HepG2 (cell line): ENCODE data around the gene ERBB3. TPM values are rescaled to one million over a fixed set of nuclear protein-coding genes. Genes with fewer than 3 reads are reported as not detected.

ENCODE experiments used
- AGO2 ChIP-seq: fragments of 200-400 bp; formaldehyde crosslinking; optimal IDR thresholded peaks from 2 replicates; pipeline ENCODE3; 2017; ENCODE audit warnings: mild to moderate bottlenecking, low read depth, low read length, moderate library complexity
- CCDC6 ChIP-seq: sonication (generic); formaldehyde crosslinking; IDR thresholded peaks from 2 replicates; pipeline ENCODE4 v1.8.1; 2022; ENCODE audit warnings: mild to moderate bottlenecking, missing genetic modification reagents, moderate library complexity
- CREM ChIP-seq, 2 experiments: sonication (generic) in 1 of 2; formaldehyde crosslinking in 1 of 2; IDR thresholded peaks; 2 replicates each; pipeline versions ENCODE4 v1.4.0 to v1.6.1; 2016 to 2020; ENCODE audit warnings: antibody characterized with exemption in 1 of 2, mild to moderate bottlenecking in 1 of 2, missing genetic modification reagents in 1 of 2
- GTF2F1 ChIP-seq: fragments of 150-350 bp; IDR thresholded peaks from 2 replicates; pipeline ENCODE4 v1.6.1; 2014; ENCODE audit warnings: low read length
- MIER3 ChIP-seq: IDR thresholded peaks from 2 replicates; pipeline ENCODE4 v1.6.1; 2016; ENCODE audit warnings: missing compliant biosample characterization, borderline replicate concordance
- MYC ChIP-seq: sonication (generic); formaldehyde crosslinking; IDR thresholded peaks from 2 replicates; pipeline ENCODE4 v1.9.0; 2021; ENCODE audit warnings: missing genetic modification reagents, borderline replicate concordance
- NCOA2 ChIP-seq: sonication (generic); formaldehyde crosslinking; IDR thresholded peaks from 2 replicates; pipeline ENCODE4 v1.8.0; 2022; ENCODE audit warnings: inconsistent platforms
- NKX3-1 ChIP-seq: sonication (generic); formaldehyde crosslinking; IDR thresholded peaks from 2 replicates; pipeline ENCODE4 v1.5.0; 2020; ENCODE audit warnings: missing genetic modification reagents
- PAF1 ChIP-seq: IDR thresholded peaks from 2 replicates; pipeline ENCODE4 v1.6.1; 2016; ENCODE audit warnings: missing genetic modification reagents, missing compliant biosample characterization
- POLR2A ChIP-seq, 2 experiments: IDR thresholded peaks; 2 replicates each; pipeline ENCODE4 v1.6.1; 2011; ENCODE audit warnings: low read depth in 2 of 2, low read length in 2 of 2, mild to moderate bottlenecking in 1 of 2, moderate library complexity in 1 of 2; ENCODE audit not compliant: insufficient read depth in 1 of 2
- POLR2G ChIP-seq: fragments of 200-400 bp; formaldehyde crosslinking; IDR thresholded peaks from 2 replicates; pipeline ENCODE4 v1.6.1; 2018; ENCODE audit warnings: mild to moderate bottlenecking, low read depth, low read length, moderate library complexity
- RBFOX2 ChIP-seq: fragments of 200-400 bp; formaldehyde crosslinking; IDR thresholded peaks from 2 replicates; pipeline ENCODE4 v1.6.1; 2017; ENCODE audit warnings: low read depth, mild to moderate bottlenecking, low read length
- RNF2 ChIP-seq: fragments of 450-650 bp; conservative IDR thresholded peaks from 2 replicates; pipeline ENCODE4 v1.6.1; 2016; ENCODE audit warnings: low read depth
- SAFB2 ChIP-seq: sonication (generic); formaldehyde crosslinking; IDR thresholded peaks from 2 replicates; pipeline ENCODE4 v1.5.1; 2020; ENCODE audit warnings: missing genetic modification reagents, low read depth, mild to moderate bottlenecking, borderline replicate concordance
- SAP130 ChIP-seq: IDR thresholded peaks from 2 replicates; pipeline ENCODE4 v1.6.1; 2016; ENCODE audit warnings: low read depth
- SMC3 ChIP-seq: IDR thresholded peaks from 2 replicates; pipeline ENCODE4 v1.6.1; 2011; ENCODE audit warnings: low read length, improper control_type of control experiment
- SPEN ChIP-seq: sonication (generic); formaldehyde crosslinking; IDR thresholded peaks from 2 replicates; pipeline ENCODE4 v1.5.1; 2020; ENCODE audit warnings: low read depth, mild to moderate bottlenecking, missing genetic modification reagents
- XRCC5 ChIP-seq: fragments of 200-400 bp; formaldehyde crosslinking; optimal IDR thresholded peaks from 2 replicates; pipeline ENCODE3; 2017; ENCODE audit warnings: mild to moderate bottlenecking, low read length
- ZNF205 ChIP-seq: IDR thresholded peaks from 2 replicates; pipeline ENCODE4 v1.6.1; 2018; ENCODE audit warnings: missing biosample characterization, missing genetic modification reagents
- ZNF24 ChIP-seq: fragments of 450-650 bp; IDR thresholded peaks from 2 replicates; pipeline ENCODE4 v1.6.1; 2017; ENCODE audit warnings: antibody characterized with exemption, mild to moderate bottlenecking
- ZNF331 ChIP-seq: sonication (generic); formaldehyde crosslinking; IDR thresholded peaks from 2 replicates; pipeline ENCODE4 v1.4.0; 2020; ENCODE audit warnings: missing genetic modification reagents
- ZNF550 ChIP-seq: sonication (generic); formaldehyde crosslinking; IDR thresholded peaks from 2 replicates; pipeline ENCODE4 v1.4.0; 2020; ENCODE audit warnings: mild to moderate bottlenecking, missing genetic modification reagents, borderline replicate concordance
- ZNF674 ChIP-seq: sonication (generic); formaldehyde crosslinking; IDR thresholded peaks from 2 replicates; pipeline ENCODE4 v1.5.0; 2020; ENCODE audit warnings: low read depth, mild to moderate bottlenecking, missing genetic modification reagents
- ZNF768 ChIP-seq: sonication (generic); formaldehyde crosslinking; IDR thresholded peaks from 2 replicates; pipeline ENCODE4 v1.4.0; 2020; ENCODE audit warnings: missing genetic modification reagents
- ZSCAN21 ChIP-seq: sonication (generic); formaldehyde crosslinking; IDR thresholded peaks from 2 replicates; pipeline ENCODE4 v1.8.0; 2022; ENCODE audit warnings: mild to moderate bottlenecking, missing genetic modification reagents, moderate library complexity, borderline replicate concordance
- polyA plus RNA-seq, 8 experiments: library from polyadenylated mRNA; depleted of rRNA in 3 of 8; stranded (reverse) in 7 of 8; unstranded in 1 of 8; fragments of >200 nt; fragmentation: Illumina TruSeq in 4 of 8; extraction: Trizol in 4 of 8; gene quantifications; 2 replicates each; pipeline versions ENCODE4 v1.2.1 to v1.2.3, GENCODE V29; 2011 to 2016; ENCODE audit warnings: low read depth in 4 of 8, missing spikeins in 1 of 8, mixed read lengths in 1 of 8; ENCODE audit not compliant: insufficient read depth in 1 of 8
- total RNA-seq, 5 experiments: library from RNA; depleted of rRNA; stranded (reverse); fragments of >200 nt; fragmentation: Illumina TruSeq; extraction: Trizol; gene quantifications; 2 replicates each; pipeline ENCODE4 v1.2.3, GENCODE V29; 2016; ENCODE audit warnings: low read depth in 1 of 5
- TF ChIP-seq, protein P1 (sequence below): sonication (generic); formaldehyde crosslinking; IDR thresholded peaks from 2 replicates; pipeline ENCODE4 v1.8.1; 2023; ENCODE audit warnings: mild to moderate bottlenecking, missing genetic modification reagents
- TF ChIP-seq, protein P2 (sequence below): IDR thresholded peaks from 2 replicates; pipeline ENCODE4 v1.6.1; 2018; ENCODE audit warnings: missing genetic modification reagents, mild to moderate bottlenecking, missing compliant biosample characterization
- TF ChIP-seq, protein P3 (sequence below): IDR thresholded peaks from 2 replicates; pipeline ENCODE4 v1.6.1; 2016; ENCODE audit warnings: low read depth, control low read depth
- TF ChIP-seq, protein P4 (sequence below): IDR thresholded peaks from 2 replicates; pipeline ENCODE4 v1.6.1; 2016

ERBB3 gene
- total and polyA plus RNA-seq, 2 of the 13 experiments (the other 11 are each of a cell fraction or from before 2014, with no cell fraction given), result 93.6 to 358 TPM

DNA sequence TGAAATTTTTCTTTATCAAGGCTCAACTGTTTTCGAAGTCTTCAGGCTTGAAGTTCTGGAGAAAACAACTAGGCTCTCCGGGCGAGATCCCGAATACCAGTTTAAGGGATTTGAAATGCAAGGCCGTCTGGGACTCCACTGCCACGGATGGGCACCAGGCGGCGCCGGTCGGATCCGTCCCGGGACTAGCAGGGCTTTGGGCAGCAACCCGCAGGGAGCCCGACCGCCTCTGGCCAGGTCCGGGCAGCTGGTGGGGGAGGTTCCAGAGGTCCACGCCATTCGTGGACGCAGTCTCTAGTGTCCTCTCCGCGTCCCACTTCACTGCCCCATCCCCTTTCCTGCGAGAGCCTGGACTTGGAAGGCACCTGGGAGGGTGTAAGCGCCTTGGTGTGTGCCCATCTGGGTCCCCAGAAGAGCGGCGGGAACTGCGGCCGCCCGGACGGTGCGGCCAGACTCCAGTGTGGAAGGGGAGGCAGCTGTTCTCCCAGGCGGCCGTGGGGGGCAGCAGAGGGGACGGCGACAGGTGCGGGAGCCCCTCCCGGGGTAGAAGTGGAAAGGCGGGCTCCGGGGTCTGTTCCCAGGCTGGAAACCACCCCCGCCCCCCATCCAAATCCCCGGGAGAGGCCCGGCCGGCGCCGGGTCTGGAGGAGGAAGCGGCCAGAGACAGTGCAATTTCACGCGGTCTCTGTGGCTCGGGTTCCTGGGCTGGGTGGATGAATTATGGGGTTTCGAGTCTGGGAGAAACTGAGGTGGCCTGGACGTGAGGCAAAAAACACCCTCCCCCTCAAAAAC lies 838 bp upstream of the ERBB3 start (continued):
- TF ChIP-seq NCOA2, result peak; percentile 32
- peak; percentile 76 for TF ChIP-seq RBFOX2
- TF ChIP-seq ZNF331, result peak; percentile 58; the same call in 1 of the 2 replicates
- TF ChIP-seq, protein P1, sequence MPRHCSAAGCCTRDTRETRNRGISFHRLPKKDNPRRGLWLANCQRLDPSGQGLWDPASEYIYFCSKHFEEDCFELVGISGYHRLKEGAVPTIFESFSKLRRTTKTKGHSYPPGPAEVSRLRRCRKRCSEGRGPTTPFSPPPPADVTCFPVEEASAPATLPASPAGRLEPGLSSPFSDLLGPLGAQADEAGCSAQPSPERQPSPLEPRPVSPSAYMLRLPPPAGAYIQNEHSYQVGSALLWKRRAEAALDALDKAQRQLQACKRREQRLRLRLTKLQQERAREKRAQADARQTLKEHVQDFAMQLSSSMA (CRISPR knock-in tag), result no peak
- peak; percentile 88 for TF ChIP-seq XRCC5
- peak; percentile 87 for TF ChIP-seq POLR2G
- TF ChIP-seq MYC (CRISPR knock-in tag), result peak; percentile 78; the same call in 1 of the 2 replicates
- peak; percentile 55; the same call in 1 of the 2 replicates for TF ChIP-seq SPEN (CRISPR knock-in tag)
- peak; percentile 62; the same call in 1 of the 2 replicates for TF ChIP-seq ZNF205 (CRISPR knock-in tag)
- 0 out of 2 replicates have a peak, but pooled peaks have one; percentile 50 for TF ChIP-seq CCDC6 (CRISPR knock-in tag)
- peak; percentile 63 for TF ChIP-seq AGO2
- 0 out of 2 replicates have a peak, but pooled peaks have one; percentile 73 for TF ChIP-seq SAFB2 (CRISPR knock-in tag)
- peak; percentile 51; the same call in 1 of the 2 replicates for TF ChIP-seq SMC3
- TF ChIP-seq ZNF550 (CRISPR knock-in tag), result no peak
- TF ChIP-seq ZNF24, result no peak
- TF ChIP-seq, protein P2, sequence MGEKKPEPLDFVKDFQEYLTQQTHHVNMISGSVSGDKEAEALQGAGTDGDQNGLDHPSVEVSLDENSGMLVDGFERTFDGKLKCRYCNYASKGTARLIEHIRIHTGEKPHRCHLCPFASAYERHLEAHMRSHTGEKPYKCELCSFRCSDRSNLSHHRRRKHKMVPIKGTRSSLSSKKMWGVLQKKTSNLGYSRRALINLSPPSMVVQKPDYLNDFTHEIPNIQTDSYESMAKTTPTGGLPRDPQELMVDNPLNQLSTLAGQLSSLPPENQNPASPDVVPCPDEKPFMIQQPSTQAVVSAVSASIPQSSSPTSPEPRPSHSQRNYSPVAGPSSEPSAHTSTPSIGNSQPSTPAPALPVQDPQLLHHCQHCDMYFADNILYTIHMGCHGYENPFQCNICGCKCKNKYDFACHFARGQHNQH (CRISPR knock-in tag), result peak; percentile 74
- 0 out of 2 replicates have a peak, but pooled peaks have one; percentile 35 for TF ChIP-seq NKX3-1 (CRISPR knock-in tag)
- TF ChIP-seq CREM (IDR thresholded peaks at IDR 0.05), result peak; percentile 19; the same call in 1 of the 2 replicates
- TF ChIP-seq CREM (CRISPR knock-in tag; IDR thresholded peaks at IDR 0.05), result no peak
- TF ChIP-seq SAP130 (CRISPR knock-in tag), result peak; percentile 72
- TF ChIP-seq MIER3 (CRISPR knock-in tag), result peak; percentile 28; the same call in 1 of the 2 replicates
- peak; percentile 59 for TF ChIP-seq ZSCAN21 (CRISPR knock-in tag)
- TF ChIP-seq ZNF674 (CRISPR knock-in tag), result no peak
- TF ChIP-seq POLR2A (IDR thresholded peaks at IDR 0.05; ENCODE audit: insufficient read depth in 1 of 2, low read depth in 2 of 2, low read length in 2 of 2), result peak; percentile 67 to 73; a peak in 3 of 4 replicates
- TF ChIP-seq GTF2F1, result no peak
- peak; percentile 77 for TF ChIP-seq ZNF768 (CRISPR knock-in tag)
- TF ChIP-seq, protein P3, sequence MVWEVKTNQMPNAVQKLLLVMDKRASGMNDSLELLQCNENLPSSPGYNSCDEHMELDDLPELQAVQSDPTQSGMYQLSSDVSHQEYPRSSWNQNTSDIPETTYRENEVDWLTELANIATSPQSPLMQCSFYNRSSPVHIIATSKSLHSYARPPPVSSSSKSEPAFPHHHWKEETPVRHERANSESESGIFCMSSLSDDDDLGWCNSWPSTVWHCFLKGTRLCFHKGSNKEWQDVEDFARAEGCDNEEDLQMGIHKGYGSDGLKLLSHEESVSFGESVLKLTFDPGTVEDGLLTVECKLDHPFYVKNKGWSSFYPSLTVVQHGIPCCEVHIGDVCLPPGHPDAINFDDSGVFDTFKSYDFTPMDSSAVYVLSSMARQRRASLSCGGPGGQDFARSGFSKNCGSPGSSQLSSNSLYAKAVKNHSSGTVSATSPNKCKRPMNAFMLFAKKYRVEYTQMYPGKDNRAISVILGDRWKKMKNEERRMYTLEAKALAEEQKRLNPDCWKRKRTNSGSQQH, result no peak
- TF ChIP-seq PAF1 (CRISPR knock-in tag), result no peak
- TF ChIP-seq, protein P4, sequence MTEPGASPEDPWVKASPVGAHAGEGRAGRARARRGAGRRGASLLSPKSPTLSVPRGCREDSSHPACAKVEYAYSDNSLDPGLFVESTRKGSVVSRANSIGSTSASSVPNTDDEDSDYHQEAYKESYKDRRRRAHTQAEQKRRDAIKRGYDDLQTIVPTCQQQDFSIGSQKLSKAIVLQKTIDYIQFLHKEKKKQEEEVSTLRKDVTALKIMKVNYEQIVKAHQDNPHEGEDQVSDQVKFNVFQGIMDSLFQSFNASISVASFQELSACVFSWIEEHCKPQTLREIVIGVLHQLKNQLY (CRISPR knock-in tag), result peak; percentile 53
- TF ChIP-seq RNF2, result no peak
